Esophagus squamous epithelium (tissue), 4 donors: ENCODE data around the gene LAMA5.

ENCODE experiments used
- POLR2A ChIP-seq, 4 donors: fragments of 450-650 bp; IDR thresholded peaks; one replicate each; pipeline ENCODE4 v1.6.1; 2017; ENCODE audit warnings: antibody characterized with exemption in 4 of 4, mild to moderate bottlenecking in 4 of 4, moderate library complexity in 3 of 4
- TF ChIP-seq, protein P1 (sequence below), 6 experiments: fragments of 450-650 bp in 4 of 6; fragments of 200-600 bp in 2 of 6; sonication (generic) in 2 of 6; IDR thresholded peaks; one replicate each; pipeline ENCODE4 v1.5.1; 2016 to 2019; ENCODE audit warnings: antibody characterized with exemption in 6 of 6, mild to moderate bottlenecking in 4 of 6, moderate library complexity in 4 of 6

DNA sequence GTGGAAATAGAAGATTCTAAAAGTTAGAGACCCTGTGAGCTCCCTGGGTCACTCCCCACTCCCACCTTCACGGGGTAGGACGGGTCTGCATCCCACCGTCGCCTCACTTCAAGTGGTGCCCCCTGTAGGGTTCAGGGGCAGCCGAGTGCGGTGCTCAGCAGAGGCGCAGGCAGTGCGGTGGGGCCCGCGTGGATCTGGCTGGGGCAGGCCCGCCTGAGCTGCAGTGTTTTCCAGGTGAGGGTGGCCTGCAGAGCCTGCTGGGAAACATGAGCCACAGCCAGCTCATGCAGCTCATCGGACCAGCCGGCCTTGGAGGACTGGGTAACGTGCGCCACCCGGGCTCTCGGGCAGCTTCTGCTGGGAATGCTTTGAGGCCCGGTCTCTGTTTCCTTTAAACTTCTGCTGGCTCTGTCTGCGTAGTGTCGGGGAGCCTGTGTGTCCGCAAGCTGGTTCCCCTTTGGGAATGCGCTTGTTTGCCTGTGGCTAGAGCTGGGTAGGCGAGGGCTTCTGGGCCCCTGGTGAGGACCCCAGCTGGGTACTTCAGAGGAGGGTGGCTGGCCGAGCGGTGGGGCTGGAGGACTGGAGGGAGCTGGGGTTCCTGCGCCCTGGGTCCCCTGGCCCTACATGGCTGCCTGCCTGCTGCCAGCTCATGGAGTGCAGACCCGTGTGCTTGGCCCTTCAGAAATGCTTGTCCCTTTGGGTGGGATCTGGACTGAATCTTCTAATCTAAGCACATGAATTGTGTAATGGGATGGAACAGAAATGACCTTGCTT, 60.5 kb downstream of the LAMA5 start:
- TF ChIP-seq, protein P1, sequence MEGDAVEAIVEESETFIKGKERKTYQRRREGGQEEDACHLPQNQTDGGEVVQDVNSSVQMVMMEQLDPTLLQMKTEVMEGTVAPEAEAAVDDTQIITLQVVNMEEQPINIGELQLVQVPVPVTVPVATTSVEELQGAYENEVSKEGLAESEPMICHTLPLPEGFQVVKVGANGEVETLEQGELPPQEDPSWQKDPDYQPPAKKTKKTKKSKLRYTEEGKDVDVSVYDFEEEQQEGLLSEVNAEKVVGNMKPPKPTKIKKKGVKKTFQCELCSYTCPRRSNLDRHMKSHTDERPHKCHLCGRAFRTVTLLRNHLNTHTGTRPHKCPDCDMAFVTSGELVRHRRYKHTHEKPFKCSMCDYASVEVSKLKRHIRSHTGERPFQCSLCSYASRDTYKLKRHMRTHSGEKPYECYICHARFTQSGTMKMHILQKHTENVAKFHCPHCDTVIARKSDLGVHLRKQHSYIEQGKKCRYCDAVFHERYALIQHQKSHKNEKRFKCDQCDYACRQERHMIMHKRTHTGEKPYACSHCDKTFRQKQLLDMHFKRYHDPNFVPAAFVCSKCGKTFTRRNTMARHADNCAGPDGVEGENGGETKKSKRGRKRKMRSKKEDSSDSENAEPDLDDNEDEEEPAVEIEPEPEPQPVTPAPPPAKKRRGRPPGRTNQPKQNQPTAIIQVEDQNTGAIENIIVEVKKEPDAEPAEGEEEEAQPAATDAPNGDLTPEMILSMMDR (IDR thresholded peaks at IDR 0.05), result no peak
- no peak for TF ChIP-seq POLR2A (IDR thresholded peaks at IDR 0.05)
